CD4-positive, alpha-beta T cell treated with Interleukin-6 for 4 hours (primary cell): ENCODE measurements around the gene COG8.

ENCODE experiments used
- DNase-seq: peaks from one replicate; pipeline ENCODE4 v3.0.0-alpha.2; 2020; ENCODE audit warnings: mixed read lengths

The COG8 gene

DNA sequence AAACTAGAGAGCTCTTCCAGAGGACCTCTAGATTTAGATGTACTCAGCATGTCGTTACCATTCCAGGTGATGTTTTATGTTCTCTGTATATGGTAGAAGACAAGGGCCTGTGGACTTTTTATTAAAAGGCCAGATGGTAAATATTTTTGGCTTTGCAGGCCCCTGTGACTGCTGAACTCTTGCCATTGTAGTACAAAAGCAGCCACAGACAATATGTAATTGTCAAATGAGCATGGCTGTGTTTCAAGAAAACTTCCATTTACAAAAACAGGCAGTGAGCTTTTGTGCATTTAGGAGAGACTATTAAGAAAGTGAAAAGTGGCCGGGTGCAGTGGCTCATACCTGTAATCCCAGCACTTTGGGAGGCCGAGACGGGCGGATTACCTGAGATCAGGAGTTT is 4.8 kb upstream of the COG8 start:
- DNase-seq, result no peak

DNA sequence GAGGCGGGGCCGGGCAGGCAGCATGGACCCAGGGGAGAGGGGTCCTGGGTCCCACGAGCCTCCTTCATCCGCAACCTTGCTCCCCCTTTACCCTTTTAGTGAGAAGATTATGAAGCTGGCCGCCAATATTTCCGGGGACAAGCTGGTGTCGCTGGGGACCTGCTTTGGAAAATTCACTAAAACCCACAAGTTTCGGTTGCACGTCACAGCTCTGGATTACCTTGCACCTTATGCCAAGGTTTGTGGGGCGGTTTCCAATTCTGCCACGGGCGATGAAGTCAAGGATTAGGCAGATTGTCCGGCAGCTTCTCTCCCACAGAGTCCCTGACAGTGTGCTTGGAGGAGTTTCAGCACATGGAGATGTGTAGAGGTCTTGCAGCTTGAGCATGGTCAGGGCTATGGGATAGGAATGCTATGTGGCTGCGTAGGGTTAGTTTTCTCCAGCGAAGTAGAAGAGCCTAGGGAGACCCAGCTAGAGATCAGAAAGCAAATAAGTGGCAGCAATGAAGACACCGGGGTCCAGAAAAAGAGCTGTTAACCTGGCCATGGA is 806 bp upstream of the COG8 start:
- no peak for DNase-seq

DNA sequence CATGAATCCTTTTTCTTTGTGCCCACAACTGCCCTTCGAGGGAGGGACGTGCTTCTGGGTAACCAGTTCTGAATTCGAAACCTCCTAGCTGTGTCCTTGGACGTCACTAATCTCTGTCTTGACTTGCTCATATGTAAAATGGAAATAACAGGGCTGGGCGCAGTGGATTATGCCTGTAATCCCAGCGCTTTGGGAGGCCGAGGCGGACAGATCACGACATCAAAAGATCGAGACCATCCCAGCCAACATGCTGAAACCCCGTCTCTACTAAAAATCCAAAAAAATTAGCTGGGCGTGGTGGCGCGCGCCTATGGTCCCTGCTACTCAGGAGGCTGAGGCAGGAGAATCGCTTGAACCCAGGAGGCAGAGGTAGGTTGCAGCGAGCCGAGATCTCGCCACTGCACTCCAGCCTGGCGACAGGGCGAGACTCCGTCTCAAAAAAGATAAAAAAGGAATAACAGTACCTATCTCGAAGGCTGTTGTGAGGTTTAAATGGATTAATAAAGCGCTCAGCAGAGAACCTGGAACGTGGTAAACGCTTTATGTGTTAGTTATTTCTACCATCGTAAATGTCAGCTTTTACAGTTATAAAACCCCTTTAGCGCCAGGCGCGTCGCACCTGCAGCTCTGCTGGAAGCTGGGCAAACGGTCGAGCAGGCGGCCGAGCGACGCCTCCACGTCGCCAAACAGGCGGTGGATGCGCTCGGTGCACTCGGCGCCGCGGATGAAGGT is 641 bp downstream of the COG8 start:
- no peak for DNase-seq

DNA sequence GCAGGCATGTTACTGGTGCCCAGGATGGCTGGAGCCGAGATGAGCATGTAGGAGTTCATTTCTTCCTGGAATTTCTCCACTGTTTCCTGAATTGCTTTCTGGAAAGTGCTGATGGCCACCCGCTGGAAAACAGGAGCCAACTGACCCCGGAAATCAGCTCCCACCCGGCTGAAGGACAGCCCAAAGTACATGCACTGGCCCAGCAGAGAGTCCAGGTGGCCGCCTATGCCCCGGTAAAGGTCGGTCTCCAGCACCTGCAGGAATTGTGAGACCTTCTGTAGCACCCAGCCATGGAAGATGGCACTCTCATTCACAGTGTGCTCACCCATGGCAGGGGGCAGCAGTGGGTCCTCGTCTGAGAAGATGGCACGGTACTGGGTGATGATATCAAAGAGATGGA is 4.7 kb downstream of the COG8 start:
- DNase-seq, result no peak

DNA sequence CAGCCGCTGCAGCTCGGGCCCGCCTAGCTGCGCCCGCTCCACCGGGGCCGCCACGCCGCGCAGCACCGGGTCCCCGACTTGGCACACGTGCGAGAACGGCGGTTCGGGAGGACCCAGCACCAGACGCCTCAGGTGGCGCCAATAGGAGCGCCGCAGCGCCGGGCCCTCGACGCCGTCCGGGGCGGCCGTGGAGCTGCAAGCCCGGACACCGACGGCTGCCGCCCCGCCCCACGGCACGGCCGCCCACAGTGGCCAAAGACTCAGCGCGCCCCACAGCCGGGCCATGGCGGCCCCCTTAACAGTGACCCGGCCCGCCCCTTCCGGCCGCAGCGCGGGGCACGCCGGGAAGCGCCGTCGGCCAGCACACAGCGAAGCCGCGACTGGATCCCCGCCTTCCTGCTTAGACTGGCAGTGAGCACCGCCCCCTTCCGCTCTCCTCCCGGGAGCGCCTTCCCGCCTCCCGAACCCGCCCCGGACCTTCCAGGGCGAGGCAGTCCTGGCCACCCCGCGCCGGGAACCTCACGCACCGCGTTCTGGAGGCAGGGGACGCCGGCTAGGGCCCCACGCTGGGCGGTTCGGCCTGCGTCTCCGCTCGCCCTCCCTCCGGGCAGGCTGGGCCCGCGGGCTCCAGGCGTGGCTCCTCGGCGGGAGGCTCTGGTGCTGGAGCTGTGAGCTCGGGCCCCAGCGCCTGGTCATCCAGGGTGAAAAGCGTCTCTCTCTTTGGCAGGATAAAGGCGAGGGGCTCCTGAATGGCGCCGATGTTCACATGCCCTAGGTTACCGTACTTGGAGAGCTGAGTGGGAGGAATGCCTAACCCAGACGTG is 8.9 kb downstream of the COG8 start, which contains the start of gene PDF:
TSS of gene PDF (minus strand) at position 303 of the 824 bp plus-strand sequence. CDS start at position 285, 18 bp downstream.
- peak; percentile 87 for DNase-seq

DNA sequence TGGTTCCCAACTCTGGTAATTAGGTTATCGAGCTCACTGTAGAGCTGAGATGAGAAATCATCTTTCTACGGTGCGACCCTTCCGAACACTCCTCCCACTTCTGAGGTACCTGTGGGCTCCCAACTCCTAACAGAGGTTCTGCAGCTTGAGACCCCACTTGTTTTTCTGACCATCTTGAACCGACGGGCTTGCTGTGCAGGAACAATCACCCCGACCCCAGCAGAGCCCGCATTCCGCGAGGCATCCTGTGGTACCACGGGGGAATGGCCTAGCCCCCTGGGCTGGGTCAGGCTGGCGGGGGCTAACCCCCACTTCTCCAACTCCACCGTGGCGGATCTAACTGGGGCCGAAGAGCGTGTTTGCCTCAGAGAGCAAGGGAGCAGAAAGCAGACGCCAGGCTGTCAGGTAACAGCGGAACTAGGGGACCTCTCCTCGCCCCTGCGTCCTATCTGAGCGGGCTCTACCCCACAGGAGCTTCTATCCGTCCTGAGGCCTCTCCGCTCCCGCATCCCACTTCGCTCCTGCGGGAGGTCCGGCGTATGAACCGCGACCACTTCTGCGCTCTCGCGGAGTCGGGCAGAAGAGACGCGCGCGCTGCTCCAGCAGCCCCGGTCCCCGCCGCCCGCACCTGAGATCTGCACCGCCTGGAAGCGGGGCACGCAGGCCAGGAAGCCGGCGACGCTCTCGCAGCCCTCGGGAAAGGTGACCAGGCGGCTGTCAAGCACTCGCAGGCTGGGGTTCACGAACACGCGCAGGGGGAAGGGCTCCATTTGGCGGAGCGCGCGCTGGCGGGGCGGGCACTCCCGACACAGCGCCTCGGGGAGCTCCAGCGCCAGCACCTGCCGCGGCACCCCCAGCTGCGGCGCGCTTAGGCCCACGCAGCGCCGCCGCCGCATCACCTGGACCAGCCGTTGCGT is 9.7 kb downstream of the COG8 start:
- peak; percentile 54 for DNase-seq

DNA sequence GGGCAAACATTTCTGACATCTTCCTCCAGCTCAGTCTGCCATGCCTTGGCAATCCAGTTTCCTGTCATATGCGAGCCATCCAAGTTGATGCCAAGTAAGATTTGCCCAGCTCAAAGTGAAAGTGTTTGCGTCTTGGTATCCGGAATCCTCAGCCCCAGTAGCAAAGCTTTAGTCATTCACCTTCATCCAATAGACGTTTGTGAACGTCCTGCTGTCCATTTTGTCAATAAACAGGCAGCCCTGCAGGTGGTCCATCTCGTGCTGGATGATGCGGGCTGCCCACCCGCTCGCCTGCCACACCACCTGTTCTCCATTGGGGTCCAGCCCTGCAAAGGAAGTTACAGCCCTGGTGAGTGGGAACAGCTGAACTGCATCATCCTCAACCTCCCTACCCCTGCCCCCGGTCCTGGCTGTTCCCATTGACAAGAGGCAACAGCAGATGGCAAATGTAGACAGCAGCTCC is 10.5 kb downstream of the COG8 start:
- DNase-seq, result no peak

DNA sequence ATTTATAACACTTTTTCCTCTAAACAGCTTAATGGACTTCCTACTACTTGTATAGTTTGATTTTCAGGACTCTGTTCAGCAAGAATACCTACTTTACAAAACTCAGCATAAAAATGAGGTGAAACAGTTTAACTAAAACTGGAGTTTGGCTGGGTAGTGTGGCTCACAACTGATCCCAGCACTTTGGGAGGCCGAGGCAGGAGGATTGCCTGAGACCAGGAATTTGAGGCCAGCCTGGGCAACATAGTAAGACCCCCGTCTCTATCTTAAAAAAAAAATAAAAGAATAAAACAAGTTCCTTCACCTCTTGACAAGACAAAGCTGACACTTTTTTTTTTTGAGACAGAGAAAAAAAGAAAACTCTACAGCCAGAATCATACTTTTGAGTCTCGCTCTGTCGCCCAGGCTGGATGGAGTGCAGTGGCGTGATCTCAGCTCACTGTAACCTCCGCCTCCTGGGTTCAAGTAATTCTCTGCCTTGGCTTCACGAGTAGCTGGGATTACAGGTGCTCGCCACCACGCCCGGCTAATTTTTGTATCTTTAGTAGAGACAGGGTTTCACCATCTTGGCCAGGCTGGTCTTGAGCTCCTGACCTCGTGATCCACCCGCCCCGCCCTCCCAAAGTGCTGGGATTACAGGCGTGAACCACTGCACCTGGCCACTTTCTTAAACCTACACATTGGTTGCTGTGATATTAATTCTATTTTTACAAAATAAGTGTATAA is 11.6 kb downstream of the COG8 start:
- DNase-seq, result no peak

DNA sequence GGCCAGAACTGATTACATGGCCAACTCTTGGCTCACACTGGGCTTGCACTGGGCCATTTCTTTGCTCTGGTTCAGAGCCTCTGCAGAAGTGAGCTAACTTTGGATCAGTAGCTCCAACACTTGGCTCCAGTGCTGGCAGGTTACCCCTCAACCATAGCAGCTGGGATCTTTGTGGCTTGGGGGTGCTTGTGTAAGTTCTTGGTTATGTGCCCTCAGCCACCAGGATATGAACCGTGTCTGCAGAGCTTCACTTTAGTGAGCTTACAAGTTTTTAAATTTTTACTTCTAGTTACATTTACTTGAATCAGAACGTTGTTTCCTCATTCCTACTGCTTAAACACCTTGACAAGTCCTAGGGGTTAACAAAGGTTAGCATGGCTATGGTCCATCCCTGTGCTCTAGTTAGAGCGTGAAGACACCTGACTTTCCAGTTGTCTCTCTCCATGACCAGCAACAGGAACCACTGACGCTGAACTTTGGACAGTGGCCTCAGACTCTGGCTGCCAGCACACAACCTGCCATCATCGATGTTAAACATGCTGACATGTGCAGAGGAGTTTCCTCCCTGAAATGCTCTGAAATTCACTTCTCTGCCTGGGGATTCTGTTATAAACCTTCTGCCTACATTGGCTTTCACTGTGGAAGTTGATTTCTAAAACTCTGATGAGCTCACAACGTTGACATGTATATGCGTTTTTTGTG is 13.0 kb downstream of the COG8 start:
- DNase-seq, result no peak

DNA sequence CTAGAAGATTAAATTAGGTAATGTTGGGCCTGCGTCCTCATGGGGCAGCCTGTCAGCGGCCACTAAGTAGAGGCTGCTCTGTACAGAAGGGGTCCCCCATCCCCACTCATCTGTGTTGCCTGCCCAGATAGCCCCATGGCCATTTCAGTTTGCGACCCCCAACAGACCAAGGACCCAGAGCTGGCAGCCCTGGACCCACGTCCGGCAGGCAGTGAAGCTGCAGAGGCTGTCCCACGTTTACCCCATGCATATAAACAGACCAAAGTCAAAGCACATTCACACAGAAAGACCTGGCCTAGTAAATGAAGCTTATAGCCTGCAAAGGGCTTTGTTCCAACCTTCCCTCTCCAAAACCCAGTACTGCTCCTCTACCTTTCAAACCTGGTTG is 13.6 kb downstream of the COG8 start:
- no peak for DNase-seq

DNA sequence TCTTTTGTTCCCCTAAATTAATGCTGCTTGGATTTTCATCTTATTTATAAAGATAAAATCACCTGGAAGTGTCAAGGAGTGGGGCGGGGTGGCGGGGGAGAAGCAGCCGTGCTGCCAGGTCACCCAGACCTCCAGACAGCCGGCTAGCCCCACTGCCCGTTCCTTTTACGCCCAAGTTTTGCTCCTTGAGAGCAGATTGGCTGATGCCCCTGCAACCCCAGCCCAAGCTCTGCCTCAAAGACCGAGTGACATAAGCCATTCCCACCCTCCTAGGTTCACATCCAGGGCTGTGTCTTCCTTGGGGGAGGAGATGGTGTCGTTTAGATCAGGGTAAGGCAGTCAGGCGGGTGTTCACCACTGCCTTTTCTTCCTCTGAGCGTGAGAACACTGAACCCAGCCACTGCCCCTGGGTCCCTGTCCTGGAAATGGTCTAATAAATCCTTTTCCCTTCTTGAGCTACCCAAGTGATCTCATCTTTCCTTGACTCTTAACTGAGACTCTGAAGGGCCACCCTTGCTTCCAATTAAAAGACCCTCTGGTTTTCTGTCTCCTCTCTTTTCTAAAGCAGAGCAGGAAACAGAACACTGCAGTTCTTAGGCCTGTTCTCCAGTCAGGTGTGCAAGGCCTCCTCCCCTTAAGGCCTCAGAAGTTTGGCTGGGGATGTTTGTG is 14.6 kb downstream of the COG8 start:
- no peak for DNase-seq

DNA sequence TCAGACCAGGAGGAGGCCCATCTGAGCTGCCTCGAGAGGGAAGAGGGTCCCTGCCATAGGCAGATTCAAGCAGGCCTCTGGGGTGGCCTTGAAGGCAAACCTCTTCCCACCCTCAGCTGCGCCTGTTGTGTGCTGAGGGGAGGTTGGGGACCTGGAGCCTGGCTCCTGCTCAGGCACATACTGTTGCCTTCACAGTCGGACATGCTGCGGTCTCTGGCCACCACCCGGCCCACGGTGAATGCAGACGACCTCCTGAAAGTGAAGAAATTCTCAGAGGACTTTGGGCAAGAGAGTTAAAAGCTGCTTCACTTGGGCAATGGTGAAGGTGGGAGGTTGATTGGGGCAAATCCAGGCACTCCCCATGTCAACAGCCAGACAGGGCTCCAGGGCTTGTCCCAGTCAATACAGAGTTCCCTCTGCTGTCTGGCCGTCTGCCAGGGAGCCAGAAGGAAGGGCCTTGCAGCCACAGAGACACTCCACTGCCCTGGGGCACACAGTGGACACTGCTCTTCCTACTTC is 15.3 kb downstream of the COG8 start:
- DNase-seq, result no peak

DNA sequence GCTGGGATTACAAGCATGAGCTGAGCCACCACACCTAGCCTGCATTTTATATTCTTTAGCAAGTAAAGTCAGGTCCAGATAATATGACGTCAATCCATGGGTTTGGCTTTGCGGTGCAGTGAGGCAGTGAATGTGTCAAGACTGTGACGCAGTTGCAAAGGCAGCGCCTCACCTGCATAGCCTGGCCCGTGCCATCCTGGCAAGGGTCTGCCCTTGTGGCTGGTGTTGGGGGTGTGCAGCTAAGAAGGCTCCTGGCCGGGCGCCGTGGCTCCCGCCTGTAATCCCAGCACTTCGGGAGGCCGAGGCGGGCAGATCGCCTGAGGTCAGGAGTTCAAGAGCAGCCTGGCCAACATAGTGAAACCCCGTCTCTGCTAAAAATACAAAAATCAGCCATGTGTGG is 15.9 kb downstream of the COG8 start:
- no peak for DNase-seq

DNA sequence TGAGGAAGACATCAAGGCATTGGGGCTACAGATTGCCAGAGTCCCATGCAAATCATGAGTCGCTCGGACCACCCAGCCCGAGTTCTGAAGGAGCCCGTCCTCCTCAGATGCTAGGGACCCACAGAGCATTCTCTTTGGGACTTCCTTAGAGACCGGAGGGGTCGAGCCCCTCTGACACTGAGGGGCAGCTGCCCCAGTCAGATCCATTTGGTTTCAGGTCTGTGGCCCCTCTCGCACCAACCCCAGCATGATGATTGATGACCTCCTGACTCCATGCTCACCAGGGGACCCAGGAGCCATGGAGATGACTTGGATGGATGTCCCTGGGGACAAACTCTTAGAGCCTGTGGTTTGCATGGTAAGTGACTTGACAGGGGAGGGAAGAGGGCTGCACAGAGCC is 17.0 kb downstream of the COG8 start:
- no peak for DNase-seq

DNA sequence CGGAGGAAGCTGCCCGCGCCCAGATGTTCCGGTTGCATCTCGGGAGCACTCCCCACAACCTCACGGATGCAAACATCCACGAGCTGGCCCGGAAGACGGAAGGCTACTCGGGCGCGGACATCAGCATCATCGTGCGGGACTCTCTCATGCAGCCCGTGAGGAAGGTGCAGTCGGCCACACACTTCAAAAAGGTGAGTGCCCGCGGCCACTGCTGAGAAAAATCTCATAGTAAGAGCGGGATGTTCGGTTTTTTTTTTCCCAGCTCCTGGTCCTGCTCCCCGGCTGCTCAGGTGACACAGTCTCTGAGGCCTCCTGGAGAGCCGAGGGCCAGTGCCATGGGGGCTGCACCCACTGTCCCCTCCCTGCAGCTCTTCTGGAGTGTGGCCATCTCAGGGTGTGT is 18.3 kb downstream of the COG8 start:
- no peak for DNase-seq

DNA sequence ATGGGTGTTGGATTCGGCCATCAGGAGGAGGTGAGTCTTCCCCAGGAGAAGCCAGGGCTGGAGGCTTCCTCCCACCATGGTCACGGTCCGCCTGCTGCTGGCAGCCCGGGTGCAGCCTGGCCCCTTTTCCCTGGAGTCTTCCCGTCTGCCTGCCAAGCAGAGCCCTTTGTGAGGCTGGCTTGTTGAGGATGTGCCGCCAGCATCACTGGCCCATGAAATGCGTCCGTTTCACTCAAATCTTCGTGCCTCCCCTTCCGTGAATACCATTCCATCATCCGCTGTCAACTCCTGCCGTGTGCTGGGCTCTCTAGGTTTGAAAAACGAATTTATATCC is 18.7 kb downstream of the COG8 start:
- no peak for DNase-seq

DNA sequence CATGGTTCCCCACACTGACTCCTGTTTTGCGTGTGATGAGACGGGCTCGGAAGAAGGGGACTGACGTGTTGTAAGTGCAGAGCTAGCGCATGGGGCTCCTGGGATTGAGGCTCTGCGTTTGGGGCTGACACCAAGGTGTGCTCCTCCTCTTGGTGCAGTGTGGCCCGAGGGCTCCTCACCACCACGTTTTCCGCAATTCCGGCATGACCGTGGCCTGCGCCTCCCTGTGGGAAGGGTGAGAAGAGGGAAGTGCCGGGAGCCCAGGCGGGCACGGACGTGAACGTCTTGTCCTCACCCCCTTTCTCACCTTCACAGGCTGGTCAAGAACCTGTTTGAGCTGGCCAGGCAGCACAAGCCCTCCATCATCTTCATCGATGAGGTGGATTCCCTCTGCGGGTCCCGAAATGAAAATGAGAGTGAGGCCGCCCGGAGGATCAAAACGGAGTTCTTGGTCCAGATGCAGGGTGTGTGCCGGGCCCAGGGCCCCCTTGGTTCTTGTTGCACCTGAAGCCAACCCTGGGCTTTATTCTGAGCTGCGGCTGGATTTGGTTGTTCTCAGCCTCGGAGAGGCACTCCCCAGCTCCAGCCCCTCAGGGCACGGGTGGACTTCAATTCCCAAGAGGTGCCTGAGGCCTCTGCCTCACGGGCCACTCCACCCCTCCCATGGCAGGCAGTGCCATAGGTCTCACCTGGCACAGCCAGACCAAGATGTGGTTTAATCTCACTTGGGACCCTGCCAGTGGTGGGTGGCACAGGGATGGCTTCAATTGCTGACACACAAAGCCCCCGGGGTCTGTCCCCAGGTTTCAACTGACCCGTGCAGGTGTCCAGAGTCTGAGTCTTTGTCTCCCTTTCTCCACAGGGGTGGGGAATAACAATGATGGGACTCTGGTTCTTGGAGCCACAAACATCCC is 19.3 kb downstream of the COG8 start:
- DNase-seq, result no peak

DNA sequence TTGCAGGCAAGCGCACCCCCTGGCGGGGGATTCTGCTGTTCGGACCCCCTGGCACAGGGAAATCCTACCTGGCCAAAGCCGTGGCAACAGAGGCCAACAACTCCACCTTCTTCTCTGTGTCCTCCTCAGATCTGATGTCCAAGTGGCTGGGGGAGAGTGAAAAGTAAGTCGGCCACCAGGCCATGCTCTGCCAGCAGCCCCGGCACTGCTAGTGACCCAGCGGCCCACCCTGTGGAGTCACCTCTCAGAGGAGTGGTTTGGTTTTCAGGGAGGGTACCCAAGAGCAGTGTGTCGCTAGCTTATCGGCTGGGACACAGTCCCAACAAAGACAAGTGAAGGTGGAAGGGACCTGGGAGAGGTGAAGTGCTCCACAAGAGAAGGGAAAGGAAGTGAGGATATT is 20.0 kb downstream of the COG8 start:
- DNase-seq, result no peak

DNA sequence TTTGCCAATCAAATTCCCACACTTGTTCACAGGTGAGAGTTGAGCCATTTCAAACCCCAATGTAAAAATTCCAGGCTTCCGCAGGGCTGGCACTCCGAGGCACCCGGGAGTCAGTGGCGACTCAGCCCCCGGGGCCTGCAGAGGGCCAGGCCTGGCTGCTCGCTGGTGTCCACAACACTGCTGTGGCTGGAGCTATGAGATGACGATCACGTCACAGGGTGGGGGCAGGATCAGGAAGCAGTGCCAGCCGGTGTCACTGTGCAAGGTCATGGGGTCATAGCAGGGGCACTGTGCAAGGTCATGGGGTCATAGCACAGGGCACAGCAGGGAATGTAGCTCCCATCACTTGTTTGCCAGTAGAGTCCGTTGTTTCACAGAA is 20.5 kb downstream of the COG8 start:
- DNase-seq, result no peak
